SK-N-MC (cell line): ENCODE measurements around the gene EXOSC2.

Experiments
- EZH2 ChIP-seq: fragments of 200-600 bp; sonication (generic); IDR thresholded peaks from one replicate; pipeline ENCODE4 v1.6.1; 2017; ENCODE audit warnings: antibody characterized with exemption
- POLR2AphosphoS5 ChIP-seq: IDR thresholded peaks from 2 replicates; pipeline ENCODE4 v1.6.1; 2012; ENCODE audit warnings: mild to moderate bottlenecking, low read depth, low read length, borderline replicate concordance

DNA sequence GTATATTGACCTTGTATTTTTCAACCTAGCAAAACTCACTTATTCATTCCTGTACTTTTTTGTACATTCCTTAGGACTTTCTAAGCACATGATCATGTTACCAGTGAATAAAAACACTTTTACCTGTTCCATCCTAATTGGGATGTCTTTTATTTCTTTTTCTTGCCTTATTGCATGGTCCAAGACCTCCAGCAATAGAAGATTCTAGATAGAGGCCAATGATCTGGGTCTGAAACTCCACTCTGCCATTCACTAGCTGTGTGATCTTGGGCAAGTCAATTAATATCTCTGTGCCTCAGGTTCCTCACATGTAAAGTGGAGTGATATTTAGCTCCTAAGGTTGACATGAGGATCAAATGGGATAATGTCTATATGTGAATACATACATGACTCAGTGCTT lies 8.5 kb upstream of the EXOSC2 start:
- TF ChIP-seq POLR2AphosphoS5 (no peak), EZH2 (no peak)
